DMS 273 (cell line): Measurements from ENCODE around the gene H19.

Experiments
- DNase-seq: peaks from one replicate; lab custom pipeline; 2025; ENCODE audit not compliant: unreplicated experiment; lab: John Stamatoyannopoulos, UW

H19 gene

DNA sequence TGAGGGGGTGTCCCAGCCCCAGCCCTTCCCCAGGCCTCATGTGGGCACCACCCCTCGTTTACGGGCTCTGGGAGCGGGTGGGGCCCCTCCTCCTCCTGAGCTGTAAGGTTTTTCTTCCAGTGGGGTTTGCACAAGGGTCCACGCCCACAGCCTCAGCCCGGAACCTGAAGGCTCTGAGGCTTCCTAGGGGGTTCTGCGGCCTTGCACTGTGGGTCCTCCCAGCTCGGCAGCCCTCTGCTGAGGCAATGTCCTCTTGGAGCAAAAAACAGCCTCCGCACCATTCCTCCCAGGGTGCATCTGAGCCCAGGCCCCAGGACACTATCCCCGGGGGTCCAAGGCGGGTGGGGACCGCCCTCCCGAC is 14.1 kb downstream of the H19 start:
- no peak for DNase-seq

DNA sequence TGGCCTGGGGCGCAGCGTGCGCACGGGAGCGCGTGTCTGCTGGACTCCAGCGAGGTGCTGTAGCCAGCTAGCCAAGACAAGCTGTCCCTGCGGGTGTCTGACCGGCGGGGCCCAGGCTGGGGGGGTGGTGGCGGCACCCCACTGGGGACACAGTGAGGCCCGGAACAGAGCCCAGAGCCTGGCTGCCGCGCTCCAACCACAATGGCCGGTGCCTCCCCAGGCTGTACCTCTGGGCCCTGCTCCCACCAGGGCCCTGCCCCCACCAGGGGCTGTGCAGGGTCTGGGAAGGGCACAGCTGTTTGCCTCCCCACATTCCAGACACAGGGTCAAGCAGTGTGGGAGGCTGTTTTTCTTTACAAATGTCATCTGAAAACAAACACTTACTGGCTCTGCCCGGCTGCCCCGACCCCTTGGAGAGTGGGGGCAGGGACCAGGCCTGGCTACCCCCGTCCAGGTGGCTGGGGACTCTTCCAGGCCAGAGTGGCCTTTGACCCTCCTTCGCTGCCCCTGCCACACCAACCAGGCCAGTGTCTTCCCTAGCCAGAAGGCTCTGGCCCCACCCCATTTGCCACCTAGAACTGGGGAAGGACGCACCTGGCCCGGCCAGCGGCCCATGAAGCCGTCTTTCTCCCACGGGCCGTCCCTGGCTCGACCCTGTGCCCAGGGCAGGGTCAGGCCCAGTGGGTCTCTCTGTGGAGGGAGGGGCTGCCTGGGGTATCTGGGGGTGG is 14.6 kb downstream of the H19 start:
- no peak for DNase-seq

DNA sequence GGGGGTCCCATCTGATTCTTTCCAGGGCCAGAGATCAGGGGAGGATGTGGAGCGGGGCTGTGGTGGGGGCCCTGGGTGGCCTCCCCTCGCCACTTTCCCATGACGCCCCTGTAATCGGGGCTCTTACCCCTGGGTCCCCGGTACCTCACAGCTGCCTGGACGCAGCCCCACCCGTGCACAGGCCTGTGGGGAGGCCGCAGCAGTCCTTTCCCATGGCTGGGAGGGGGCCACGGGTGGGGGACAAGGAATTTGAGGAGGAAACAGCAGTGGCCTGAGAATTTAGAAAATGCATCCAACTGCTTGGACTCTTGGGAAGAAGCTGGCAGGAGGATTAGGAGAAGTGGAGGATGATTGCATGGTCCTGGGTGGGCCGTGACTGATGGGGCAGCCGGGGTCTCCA is 18.0 kb downstream of the H19 start:
- DNase-seq: no peak

DNA sequence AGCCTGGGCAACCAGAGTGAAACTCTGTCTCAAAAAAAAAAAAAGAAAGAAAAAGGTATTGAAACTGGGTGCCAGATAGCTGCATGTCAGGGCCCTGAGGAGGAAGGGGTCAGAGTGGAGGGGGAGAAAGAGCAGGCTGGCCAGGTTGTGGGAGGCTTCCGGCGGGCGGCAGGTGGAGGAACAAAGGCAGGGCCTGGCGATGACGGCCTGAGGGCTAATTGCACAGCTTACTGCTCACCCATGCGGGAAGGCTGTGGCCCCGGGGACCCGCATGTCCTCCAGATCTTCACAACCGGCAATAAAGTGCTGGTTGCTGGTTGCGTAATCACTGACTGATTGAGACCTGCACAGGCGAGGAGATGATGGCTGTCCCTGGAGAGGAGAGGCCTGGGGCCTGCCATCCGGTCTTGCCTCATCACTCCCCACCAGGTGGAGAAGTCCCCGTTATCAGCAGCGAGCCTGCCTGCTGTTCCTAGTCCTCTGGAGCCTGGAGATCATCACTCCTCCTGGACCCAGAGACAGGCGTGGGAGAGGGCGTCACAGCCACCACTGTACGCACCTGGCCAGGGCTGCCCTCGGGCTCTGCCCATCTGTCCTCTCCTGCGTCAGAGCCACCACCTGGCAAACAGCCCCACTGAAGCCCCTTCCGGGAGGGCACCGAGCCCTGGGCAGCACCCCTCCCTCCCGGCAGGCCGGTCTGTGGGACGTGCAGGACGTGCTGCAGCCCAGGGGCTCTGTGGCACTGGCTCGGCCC is 18.7 kb downstream of the H19 start:
- DNase-seq: no peak

DNA sequence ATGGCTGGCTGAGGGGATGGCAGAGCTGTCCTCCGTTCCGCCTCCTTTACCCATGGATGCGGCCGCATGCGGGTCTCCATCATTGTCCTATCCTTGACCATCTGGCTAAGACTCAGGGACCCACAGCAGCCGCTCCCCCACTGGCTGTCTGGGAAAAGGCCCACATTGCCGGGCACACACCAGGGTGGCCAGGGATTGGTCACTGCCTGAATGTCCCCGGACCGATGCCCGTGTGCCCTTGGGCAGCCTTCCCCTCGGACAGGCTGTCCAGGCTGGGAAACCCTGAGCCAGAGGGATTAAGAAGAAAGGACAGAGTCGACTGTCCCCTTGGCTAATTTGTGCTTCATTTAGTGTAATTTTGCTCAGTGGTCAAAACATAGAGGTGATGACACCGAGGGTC is 22.5 kb downstream of the H19 start:
- DNase-seq: no peak

DNA sequence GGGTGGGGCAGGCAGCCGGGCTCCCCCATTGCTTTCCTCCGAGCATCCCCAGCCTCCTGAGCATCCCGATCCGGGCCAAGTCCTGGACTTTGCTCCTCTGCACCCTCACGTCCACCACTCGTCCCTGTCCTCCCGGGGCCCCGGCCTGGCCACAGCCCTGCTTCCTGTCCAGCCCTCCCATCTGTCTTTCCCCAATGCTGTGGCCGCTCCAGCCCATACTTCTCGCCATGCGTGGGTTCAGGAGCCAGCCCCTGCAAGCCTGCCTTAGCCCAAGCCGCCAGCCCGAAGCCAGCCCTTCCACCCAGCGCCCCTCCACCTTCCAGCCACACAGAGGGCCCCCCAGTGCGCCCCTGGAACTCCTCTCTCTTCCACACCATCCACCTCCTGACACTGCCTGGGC is 26.7 kb downstream of the H19 start:
- no peak for DNase-seq

DNA sequence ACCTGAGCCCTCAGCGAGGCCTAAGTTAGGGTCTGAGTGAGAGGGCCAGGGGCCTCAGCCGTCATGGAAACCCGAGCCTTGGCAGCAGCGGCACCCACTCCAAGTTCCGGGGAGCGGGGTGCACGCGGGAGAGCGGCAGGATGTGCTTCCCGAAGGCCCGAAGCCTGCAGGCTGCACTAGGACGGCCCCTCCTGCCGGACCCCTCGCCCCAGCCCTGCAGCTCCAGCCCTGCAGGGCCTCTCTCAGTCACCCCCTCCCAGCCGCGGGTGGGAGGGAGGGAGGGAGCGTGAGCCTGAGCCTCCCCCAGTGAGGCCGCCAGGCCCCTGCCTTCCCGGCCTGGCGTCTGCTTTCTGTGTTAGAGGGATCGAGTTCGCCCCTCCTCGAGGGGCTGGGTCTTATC is 27.9 kb downstream of the H19 start:
- DNase-seq: no peak

DNA sequence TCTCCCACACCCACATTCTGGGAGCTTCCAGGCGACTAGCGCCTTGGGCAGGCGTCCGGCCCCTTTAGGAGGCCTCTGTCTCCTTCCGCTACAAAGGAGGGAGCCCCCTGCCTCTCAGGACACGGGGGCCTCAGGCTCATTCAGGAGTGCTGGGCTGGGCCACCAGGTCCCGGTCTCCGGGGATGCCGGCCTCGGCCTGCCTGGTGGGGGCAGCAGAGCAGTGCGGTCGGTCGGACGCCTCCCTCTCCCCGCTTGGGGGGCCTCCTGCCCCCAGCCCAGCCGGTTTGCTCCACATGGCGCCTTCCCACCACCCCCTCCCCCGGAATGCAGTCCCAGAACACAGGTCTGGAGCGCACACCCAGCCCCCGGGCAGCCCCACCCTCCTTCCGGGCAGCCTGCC is 28.6 kb downstream of the H19 start:
- DNase-seq: no peak

DNA sequence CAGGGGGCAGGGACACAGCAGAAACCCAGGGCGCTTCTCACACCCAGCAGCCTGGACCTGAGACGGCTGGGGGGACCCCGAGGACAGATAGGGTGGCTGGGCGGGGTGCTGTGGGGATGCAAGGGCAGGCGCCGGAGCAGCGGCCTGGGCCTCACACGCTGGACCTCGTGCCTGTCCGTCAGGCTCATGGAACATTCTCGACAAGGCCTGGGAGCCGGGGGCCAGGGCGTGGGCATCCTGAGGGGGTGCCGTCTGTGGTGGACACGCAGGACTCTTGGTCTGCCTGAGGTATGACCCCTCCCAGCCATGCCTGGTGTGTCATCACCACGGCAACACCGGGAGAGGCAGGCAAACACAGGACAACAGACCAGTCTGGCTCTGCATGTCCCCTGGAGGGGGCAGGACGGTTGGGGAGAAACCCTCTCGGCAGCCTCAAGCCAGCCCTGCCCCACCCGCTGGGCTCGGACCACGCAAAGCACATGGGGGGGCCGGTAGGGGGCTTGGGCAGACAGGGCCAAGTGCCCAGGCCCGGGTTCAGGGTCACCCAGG is 29.1 kb downstream of the H19 start:
- no peak for DNase-seq

DNA sequence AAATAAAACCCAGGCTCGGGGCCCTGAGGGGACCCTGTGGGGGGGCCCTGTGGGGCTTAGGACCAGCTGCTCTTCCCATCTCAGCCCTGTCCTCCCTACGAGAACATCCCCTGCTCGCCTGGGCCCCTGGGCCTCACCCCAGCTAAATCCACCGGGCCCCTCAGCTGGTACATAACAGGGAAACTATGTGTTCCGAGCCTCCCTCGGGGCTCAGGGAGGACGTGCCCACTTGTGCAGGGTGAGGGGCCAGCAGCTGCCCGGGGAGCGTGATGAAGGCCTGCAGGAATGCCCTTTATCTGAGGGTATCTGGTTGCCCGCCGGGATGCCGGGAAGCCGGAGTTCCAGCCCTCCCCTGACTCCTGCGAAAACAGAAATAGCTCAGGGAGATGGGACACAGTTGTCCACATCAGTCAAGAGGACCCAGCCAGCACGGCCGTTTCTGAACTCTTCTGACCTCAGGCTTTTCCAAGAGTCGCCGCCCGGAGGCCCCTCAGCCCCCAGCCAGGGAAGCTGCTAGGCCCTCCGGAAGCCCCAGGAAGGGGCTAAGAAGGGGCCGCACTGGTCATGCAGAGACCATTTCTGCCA is 29.9 kb downstream of the H19 start:
- DNase-seq: no peak

DNA sequence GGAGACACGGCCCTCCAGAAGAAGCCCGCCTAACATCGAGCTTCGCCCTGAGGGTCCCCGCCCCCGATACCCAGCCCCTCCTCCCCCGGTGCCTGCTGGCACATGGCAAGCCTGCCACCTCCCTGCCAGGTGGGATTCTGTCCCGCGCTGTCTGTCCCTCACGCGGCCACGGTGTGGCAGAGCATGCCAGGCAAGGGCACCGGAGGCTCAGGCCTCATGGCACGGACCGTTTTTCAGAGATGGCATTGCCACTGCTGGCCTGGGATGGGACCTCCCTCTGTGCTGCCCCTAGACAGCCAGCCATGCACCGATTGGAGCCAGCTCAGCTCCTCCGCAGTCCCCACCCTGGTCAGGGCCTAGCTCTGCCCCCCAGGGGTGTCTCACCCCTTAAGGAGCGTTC is 31.1 kb downstream of the H19 start:
- no peak for DNase-seq

DNA sequence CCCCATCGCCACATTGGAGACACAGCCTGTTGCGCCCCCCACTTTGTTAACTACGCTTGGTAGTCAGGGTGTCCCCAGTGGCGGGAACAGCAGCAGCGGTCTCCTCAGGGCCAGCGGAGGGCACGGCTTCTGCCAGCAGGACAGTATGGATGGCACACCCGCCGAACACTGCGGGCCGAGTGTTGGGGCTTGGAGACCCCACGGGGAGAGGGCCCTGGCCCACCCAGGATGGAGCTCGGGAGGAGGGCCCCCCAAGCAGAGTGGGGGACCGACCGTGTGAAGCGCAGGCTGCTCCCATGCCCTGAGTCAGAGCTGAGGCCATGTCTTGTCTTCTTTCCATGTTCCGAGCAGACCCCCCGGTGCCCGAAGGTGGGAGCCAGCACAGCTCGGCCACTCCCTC is 32.7 kb downstream of the H19 start:
- no peak for DNase-seq

DNA sequence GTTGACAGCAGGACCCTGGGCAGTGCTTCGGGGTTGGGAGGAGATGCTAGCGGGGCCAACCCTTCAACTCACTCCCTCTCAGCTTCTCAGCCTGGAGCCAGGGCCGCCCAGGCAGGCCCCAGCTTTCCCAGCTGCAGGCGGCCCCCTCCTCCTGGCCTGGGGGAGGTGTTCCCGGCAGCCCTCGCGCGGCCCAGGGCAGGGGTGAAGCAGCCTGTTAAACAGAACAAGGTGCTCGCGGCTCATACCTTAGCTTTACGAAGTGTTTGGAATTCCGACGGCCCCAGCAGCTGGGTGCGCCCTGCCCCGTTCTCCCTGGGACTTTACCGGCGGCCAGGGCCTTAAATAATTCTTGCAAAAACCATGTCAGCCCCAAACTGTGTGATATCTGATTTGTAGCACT is 33.3 kb downstream of the H19 start:
- no peak for DNase-seq

DNA sequence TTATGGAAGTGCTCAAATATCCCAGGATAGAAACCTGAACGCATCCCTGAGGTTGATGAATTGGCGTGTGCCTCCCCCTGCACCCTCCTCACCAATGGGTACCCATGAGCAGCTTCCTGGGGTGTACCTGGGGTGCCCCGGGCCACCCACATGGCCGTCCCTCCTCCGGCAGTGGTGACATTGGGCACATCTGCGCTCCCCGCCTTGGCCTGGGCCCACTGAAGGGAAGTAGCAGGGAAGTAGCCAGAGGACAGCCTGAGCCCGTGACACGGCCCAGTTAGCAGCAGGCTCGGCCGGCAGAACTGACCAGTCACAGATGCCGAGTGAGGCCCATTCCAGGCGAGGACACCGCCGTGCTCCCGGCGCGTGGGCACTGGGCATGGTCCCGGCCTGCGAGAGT is 33.8 kb downstream of the H19 start:
- no peak for DNase-seq

DNA sequence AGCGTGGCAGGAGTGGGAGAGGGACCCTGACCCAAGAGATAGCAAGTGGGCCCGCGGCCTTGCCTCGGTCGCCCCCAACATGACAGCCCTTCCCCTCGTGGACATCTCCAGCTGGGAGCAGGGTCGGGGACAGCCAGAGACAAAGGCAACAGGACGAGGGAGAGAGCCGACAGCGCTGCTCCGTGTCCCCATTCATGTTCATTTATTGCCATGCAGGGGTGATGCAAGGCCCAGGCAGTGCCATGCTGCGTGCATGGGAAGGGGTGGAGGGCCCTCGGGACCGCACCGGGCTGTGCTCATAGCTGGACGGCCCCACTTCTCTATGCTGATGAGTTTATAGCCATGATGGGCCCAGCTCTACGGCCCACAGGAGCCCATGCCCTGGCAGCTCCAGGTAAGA is 37.9 kb downstream of the H19 start:
- DNase-seq: no peak

DNA sequence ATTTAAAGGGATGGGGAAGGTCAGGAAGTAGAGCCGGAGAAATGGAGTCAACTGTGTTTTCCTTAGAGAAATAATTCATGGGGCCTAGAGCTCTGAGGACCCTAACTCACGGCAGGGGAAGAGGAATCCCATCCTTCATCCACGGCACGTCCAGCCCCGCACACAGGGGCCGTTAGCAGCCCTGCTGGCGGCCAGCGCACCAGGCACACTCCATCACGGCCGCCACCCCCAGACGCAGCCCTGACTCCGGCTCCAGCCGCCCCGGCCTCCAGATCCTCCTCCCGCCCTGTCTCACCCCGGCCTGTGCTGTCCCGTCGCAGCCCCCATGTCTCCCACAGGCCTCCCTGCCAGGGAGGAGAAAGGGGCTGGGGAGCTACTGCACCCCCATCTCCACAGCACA is 39.3 kb downstream of the H19 start:
- DNase-seq: no peak

DNA sequence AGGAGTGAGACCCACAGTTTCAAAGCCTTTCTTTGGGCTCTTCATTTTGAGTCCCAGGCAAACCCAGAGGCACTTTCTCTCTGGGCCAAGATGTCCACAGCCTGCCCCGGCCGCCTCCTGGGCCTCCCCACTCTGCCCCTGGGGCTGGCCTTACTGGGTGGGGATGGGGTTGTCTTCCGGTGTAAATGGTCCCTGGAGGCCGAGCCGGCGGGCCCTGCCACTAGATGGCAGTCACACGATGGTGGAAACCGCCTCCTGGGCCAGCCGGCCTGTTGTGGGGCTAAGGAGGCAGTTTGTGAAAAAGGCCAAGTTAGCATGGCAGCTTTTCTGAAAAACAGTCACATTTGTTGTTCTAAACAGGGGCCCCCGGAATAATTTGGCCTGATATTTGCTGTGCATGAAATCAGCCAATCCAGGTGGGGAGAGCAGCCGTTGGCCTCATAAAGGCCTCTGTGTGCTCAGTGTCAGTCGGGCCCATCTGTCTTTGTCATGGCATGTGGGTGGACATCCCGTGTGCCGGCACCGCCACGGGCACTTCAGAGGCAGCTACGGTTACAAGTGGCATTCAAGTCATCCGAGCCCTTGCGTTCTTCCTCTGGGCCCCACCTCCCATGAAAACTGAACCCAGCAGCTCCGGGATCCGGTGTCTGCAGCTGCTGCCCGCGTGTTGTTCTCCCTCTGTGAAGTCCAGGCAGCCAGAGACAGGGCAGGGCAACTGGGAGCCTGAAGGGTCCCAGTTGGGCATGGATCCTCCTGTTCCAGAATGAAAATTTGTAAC is 44.0 kb downstream of the H19 start:
- DNase-seq: no peak

DNA sequence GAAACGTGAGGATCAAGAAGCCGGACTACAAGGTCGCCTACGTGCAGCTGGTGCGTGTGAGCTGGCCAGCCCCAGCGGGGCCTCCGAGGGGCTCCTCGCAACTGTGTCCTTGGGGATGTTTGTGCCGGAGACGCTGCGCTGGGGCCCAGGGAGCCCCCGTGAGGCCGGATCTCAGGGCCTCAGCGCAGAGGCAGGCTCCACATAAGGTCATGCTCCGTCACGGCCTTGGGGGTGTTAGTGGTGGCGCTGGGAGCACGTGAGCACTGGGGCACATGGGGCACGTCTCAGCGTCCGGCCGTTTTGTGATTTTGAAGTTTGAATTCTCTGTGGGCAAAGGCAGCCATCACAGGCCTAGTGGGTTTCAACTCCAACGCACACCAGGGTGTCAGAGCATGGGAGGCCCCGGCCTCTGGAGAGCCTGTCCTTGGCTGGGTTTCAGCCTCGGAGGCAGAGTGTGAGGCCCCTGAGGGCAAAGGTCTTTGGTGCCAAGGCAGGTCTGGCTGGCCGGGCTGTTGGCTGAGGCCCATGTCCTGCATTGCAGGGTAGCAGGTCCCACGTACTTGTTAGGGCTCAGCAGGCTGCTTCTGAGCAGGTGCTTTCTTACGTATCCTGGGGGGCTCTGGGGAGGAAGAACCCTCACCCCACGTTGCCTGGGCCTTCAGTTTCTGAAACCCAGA is 44.7 kb downstream of the H19 start:
- no peak for DNase-seq

DNA sequence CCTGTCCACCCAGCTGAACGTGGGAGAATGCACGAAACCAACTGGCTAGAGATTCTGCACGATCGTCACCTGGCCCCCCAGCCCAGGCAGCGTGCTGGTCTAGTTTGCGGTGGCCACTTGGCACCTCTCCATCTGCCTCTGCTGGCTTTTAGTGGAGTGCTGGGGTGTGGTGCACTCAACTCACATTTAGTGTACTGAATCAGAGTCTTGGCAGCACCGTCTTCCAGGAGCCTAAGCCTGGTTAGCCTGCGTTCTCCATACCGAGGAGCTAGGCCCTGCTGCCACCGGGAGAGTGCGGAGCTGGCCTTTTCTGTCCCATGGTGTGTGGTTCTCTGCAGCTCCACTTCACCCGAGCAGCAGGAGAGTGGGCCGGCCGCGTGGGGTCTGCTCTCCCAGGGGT is 47.7 kb downstream of the H19 start:
- no peak for DNase-seq

DNA sequence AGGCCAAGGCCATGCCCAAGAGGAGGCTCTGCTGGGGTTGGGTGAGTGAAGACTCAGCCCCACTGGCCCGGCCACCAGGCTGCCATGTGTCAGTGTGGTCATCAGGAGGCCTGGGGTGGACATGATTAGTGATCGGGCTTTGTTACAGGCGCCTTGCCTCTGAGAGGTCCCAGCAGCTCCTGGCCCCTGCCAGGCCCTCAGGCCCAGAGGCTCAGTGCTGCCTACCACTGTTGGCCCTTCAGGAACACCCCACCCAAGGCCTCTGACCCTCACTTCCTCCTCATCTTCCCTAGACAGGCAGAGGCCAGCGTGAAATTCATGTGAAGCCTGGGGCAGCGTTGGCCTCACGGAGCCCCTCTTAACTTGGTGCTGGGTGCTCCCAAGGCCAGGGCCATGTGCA is 48.3 kb downstream of the H19 start:
- DNase-seq: no peak

DNA sequence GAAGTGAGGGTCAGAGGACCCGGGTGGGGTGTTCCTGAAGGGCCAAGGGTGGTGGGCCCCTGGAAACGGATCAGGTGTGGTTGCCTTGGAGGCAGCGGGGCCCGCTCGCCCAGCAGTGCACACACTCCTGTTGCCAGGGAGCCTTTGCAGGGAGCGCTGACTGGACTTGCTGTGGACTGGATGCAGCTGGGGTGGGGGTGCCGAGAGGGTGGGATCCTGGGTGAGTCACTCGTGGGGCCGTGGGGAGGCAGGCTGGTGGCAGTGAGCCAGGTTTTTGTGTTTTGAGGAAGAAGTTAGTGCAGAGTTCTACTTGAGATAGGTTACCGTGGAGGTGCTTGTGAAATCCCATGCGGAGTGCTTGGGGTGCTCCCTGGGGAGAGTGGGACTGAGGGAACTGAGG is 49.3 kb downstream of the H19 start:
- DNase-seq: no peak
